Neural crest cell (in vitro differentiated cells): Measurements from ENCODE around the gene ZNF692. TPM values are rescaled to one million over a fixed set of nuclear protein-coding genes. Genes with fewer than 3 reads are reported as not detected.

Source experiments
- DNase-seq: peaks from one replicate; pipeline ENCODE4 v3.0.0; 2021; ENCODE audit warnings: low read depth, mixed read lengths, low spot score
- H3K27ac Mint-ChIP-seq: one replicate; pipeline ENCODE4 v1.8.0; 2021; ENCODE audit warnings: mild to moderate bottlenecking, mixed read lengths; ENCODE audit not compliant: unreplicated experiment
- H3K27me3 Mint-ChIP-seq: 2 replicates; pipeline ENCODE4 v1.8.0; 2021; ENCODE audit warnings: low read depth, mild to moderate bottlenecking, mixed read lengths
- H3K36me3 Mint-ChIP-seq: 2 replicates; pipeline ENCODE4 v1.8.0; 2021; ENCODE audit warnings: low read depth, mild to moderate bottlenecking, mixed read lengths
- H3K4me1 Mint-ChIP-seq: 2 replicates; pipeline ENCODE4 v1.8.0; 2021; ENCODE audit warnings: mixed read lengths
- H3K4me3 Mint-ChIP-seq: one replicate; pipeline ENCODE4 v1.8.0; 2021; ENCODE audit warnings: mild to moderate bottlenecking, mixed read lengths
- H3K9me3 Mint-ChIP-seq: 2 replicates; pipeline ENCODE4 v1.8.0; 2021; ENCODE audit warnings: mixed read lengths
- CTCF ChIP-seq: fragments of 200-600 bp; sonication (generic); conservative IDR thresholded peaks from 2 replicates; pipeline ENCODE4 v1.5.0; 2021; ENCODE audit warnings: antibody characterized with exemption, mild to moderate bottlenecking
- total RNA-seq: library from RNA; stranded (reverse); gene quantifications from 2 replicates; pipeline ENCODE4 v1.2.1, GENCODE V29; 2021

Gene ZNF692
- total RNA-seq, 1 donor from 2014 or later: 72.8 TPM

GRCh38 chr1:248850124-248850523, 8.8 kb downstream of the ZNF692 start:
- Mint-ChIP-seq H3K27ac (no peak overlapping the region), H3K4me3 (no peak overlapping the region), H3K4me1 (peaks cover 5% of the 10 kb centered on the region), H3K36me3 (peaks cover 15% of the 10 kb centered on the region), H3K9me3 (no peaks in the 10 kb centered on the region), H3K27me3 (no peaks in the 10 kb centered on the region)
- no peak for TF ChIP-seq CTCF
- no peak for DNase-seq

- H3K4me1 Mint-ChIP-seq: peaks cover under 1% of the 10 kb centered on the region
- no peaks in the 10 kb centered on the region for H3K27me3 Mint-ChIP-seq
- H3K36me3 Mint-ChIP-seq: peaks cover 10% of the 10 kb centered on the region
- no peak overlapping the region for H3K4me3 Mint-ChIP-seq
- TF ChIP-seq CTCF: no peak
- no peak overlapping the region for H3K27ac Mint-ChIP-seq
- no peak for DNase-seq
- no peaks in the 10 kb centered on the region for H3K9me3 Mint-ChIP-seq
These were observed 9.2 kb downstream of the ZNF692 start for GRCh38 chr1:248849637-248850036.

GRCh38 chr1:248849152-248849551, 9.7 kb downstream of the ZNF692 start:
- Mint-ChIP-seq H3K9me3 (no peaks in the 10 kb centered on the region), H3K36me3 (peaks cover 8% of the 10 kb centered on the region), H3K27me3 (no peaks in the 10 kb centered on the region), H3K4me1 (no peaks in the 10 kb centered on the region), H3K4me3 (no peak overlapping the region), H3K27ac (no peak overlapping the region)
- no peak for TF ChIP-seq CTCF
- no peak for DNase-seq

GRCh38 chr1:248848602-248849001, 10.3 kb downstream of the ZNF692 start:
- DNase-seq: no peak
- H3K4me1 Mint-ChIP-seq: no peaks in the 10 kb centered on the region
- no peak overlapping the region for H3K4me3 Mint-ChIP-seq
- peaks cover 5% of the 10 kb centered on the region for H3K36me3 Mint-ChIP-seq
- no peaks in the 10 kb centered on the region for H3K9me3 Mint-ChIP-seq
- no peaks in the 10 kb centered on the region for H3K27me3 Mint-ChIP-seq
- no peak for TF ChIP-seq CTCF
- no peak overlapping the region for H3K27ac Mint-ChIP-seq

GRCh38 chr1:248847956-248848561, 10.8 kb downstream of the ZNF692 start:
- no peak for DNase-seq
- no peak for TF ChIP-seq CTCF
- no peaks in the 10 kb centered on the region for H3K27me3 Mint-ChIP-seq
- H3K27ac Mint-ChIP-seq: no peak overlapping the region
- no peaks in the 10 kb centered on the region for H3K4me1 Mint-ChIP-seq
- H3K36me3 Mint-ChIP-seq: peaks cover 5% of the 10 kb centered on the region
- H3K4me3 Mint-ChIP-seq: no peak overlapping the region
- no peaks in the 10 kb centered on the region for H3K9me3 Mint-ChIP-seq
